Vagina (tissue), 2 donors: Measurements from ENCODE around the gene RHEBL1.

Experiments
- CTCF ChIP-seq, 3 experiments: fragments of 450-650 bp in 2 of 3; fragments of 200-600 bp in 1 of 3; sonication (generic) in 1 of 3; IDR thresholded peaks; one replicate each; pipeline ENCODE4 v1.5.1; 2017 to 2019; ENCODE audit warnings: antibody characterized with exemption in 3 of 3, mild to moderate bottlenecking in 2 of 3, moderate library complexity in 2 of 3
- POLR2AphosphoS5 ChIP-seq, 2 donors: sonication (generic); formaldehyde crosslinking; IDR thresholded peaks; one replicate each; pipeline ENCODE4 v1.9.0; 2017; ENCODE audit warnings: antibody characterized with exemption in 2 of 2, mild to moderate bottlenecking in 2 of 2, low read depth in 1 of 2; ENCODE audit not compliant: insufficient read depth in 1 of 2

- TF ChIP-seq CTCF (IDR thresholded peaks at IDR 0.05) = no peak
- TF ChIP-seq POLR2AphosphoS5 (IDR thresholded peaks at IDR 0.05; ENCODE audit: insufficient read depth in 1 of 2, low read depth in 1 of 2) = no peak
These were observed 51.9 kb downstream of the RHEBL1 start for GRCh38 chr12:49017891-49018260.
